Skeletal muscle satellite cell (primary cell): ENCODE data around the gene PTPRD.
A peak's percentile ranks its signal among the peaks of the same experiment; 100 is the strongest.
"Not testable (repeated sequence)": the region's sequence is repeated elsewhere in the genome, so short reads cannot be mapped to it uniquely, and the experiment has no call there.

Experiments
- H3K27me3 ChIP-seq: 2 replicates; pipeline ENCODE4 v1.7.0; 2013; ENCODE audit warnings: low read length; ENCODE audit not compliant: control insufficient read depth, insufficient read depth
- H3K36me3 ChIP-seq: 2 replicates; pipeline ENCODE4 v1.7.0; 2013; ENCODE audit warnings: mild to moderate bottlenecking, control low read depth, low read length; ENCODE audit not compliant: insufficient read depth
- H3K4me1 ChIP-seq: 2 replicates; pipeline ENCODE4 v1.7.0; 2013; ENCODE audit warnings: low read length; ENCODE audit not compliant: control insufficient read depth, insufficient read depth
- H3K4me2 ChIP-seq: 2 replicates; pipeline ENCODE4 v1.7.0; 2013; ENCODE audit warnings: mild to moderate bottlenecking, low read length
- H3K4me3 ChIP-seq: 2 replicates; pipeline ENCODE4 v1.7.0; 2013; ENCODE audit warnings: low read length
- H3K9ac ChIP-seq: 2 replicates; pipeline ENCODE4 v1.7.0; 2013; ENCODE audit warnings: mild to moderate bottlenecking, low read depth, low read length, moderate library complexity
- H3K9me3 ChIP-seq: replicated peaks from 2 replicates; pipeline ENCODE4 v1.7.0; 2013; ENCODE audit warnings: mild to moderate bottlenecking, control low read depth, low read length

Gene PTPRD

GRCh38 chr9:8703904-8704303 is 1908.9 kb downstream of the PTPRD start:
- Histone ChIP-seq H3K9ac (no peak overlapping the region), H3K4me1 (no peaks in the 10 kb centered on the region), H3K9me3 (no peaks in the 10 kb centered on the region), H3K36me3 (no peaks in the 10 kb centered on the region), H3K27me3 (no peaks in the 10 kb centered on the region), H3K4me2 (no peak overlapping the region), H3K4me3 (no peak overlapping the region)

DNA sequence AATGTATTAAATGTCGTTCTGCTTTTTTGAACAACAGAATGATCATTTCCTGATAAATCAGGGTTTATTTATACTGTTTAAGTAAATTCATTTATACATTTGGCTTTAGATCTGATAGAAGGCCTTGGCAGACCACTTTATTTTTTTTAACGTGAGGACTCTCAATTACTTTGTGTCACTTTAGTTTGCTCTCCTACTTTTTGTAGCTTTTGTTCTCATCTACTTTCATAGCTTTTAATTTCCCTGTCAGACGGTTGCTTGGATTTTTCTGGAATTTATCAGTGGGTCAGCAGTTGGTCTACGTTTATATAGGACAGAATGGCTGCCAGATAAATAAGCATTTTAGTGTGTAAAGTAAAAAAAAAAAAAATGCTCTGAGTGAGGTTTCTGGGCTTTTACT is 1910.9 kb downstream of the PTPRD start:
- no peaks in the 10 kb centered on the region for H3K36me3 ChIP-seq
- no peak overlapping the region for H3K9ac ChIP-seq
- H3K9me3 ChIP-seq, result no peaks in the 10 kb centered on the region
- no peaks in the 10 kb centered on the region for H3K27me3 ChIP-seq
- no peak overlapping the region for H3K4me2 ChIP-seq
- no peaks in the 10 kb centered on the region for H3K4me1 ChIP-seq
- H3K4me3 ChIP-seq, result no peak overlapping the region

- H3K4me1 ChIP-seq, H3K9ac ChIP-seq, H3K4me3 ChIP-seq, H3K9me3 ChIP-seq, H3K4me2 ChIP-seq, H3K36me3 ChIP-seq, H3K27me3 ChIP-seq: not testable (repeated sequence)
Observed at GRCh38 chr9:8697565-8697964, 1915.2 kb downstream of the PTPRD start.

- no peaks in the 10 kb centered on the region for H3K27me3 ChIP-seq
- no peak overlapping the region for H3K4me3 ChIP-seq
- no peaks in the 10 kb centered on the region for H3K9me3 ChIP-seq
- no peak overlapping the region for H3K9ac ChIP-seq
- H3K4me1 ChIP-seq, result no peaks in the 10 kb centered on the region
- H3K4me2 ChIP-seq, result no peak overlapping the region
- no peaks in the 10 kb centered on the region for H3K36me3 ChIP-seq
Observed at GRCh38 chr9:8696516-8696915, 1916.3 kb downstream of the PTPRD start.

GRCh38 chr9:8694983-8695588 is 1917.7 kb downstream of the PTPRD start:
- Histone ChIP-seq H3K4me3 (no peak overlapping the region), H3K36me3 (no peaks in the 10 kb centered on the region), H3K4me1 (no peaks in the 10 kb centered on the region)

GRCh38 chr9:8693464-8693863 is 1919.3 kb downstream of the PTPRD start:
- Histone ChIP-seq H3K4me3 (no peak overlapping the region), H3K27me3 (no peaks in the 10 kb centered on the region), H3K4me2 (no peak overlapping the region), H3K4me1 (no peaks in the 10 kb centered on the region), H3K9me3 (no peaks in the 10 kb centered on the region), H3K9ac (no peak overlapping the region), H3K36me3 (no peaks in the 10 kb centered on the region)

More at GRCh38 chr9:8694983-8695588, 1917.7 kb downstream of the PTPRD start:
- Histone ChIP-seq H3K9me3 (no peaks in the 10 kb centered on the region), H3K9ac (no peak overlapping the region), H3K4me2 (no peak overlapping the region), H3K27me3 (no peaks in the 10 kb centered on the region)

- Histone ChIP-seq H3K4me3 (no peak overlapping the region), H3K36me3 (no peaks in the 10 kb centered on the region), H3K9me3 (no peaks in the 10 kb centered on the region), H3K4me1 (peaks cover 8% of the 10 kb centered on the region), H3K9ac (no peak overlapping the region), H3K4me2 (peak overlapping the region; percentile 7), H3K27me3 (no peaks in the 10 kb centered on the region)
Observed at GRCh38 chr9:8686516-8686915, 1926.3 kb downstream of the PTPRD start.

GRCh38 chr9:8685825-8686224 is 1927.0 kb downstream of the PTPRD start:
- H3K4me2 ChIP-seq, result no peak overlapping the region
- no peak overlapping the region for H3K4me3 ChIP-seq
- no peak overlapping the region for H3K9ac ChIP-seq
- no peaks in the 10 kb centered on the region for H3K9me3 ChIP-seq
- H3K36me3 ChIP-seq, result no peaks in the 10 kb centered on the region
- H3K27me3 ChIP-seq, result no peaks in the 10 kb centered on the region
- peaks cover 8% of the 10 kb centered on the region for H3K4me1 ChIP-seq

DNA sequence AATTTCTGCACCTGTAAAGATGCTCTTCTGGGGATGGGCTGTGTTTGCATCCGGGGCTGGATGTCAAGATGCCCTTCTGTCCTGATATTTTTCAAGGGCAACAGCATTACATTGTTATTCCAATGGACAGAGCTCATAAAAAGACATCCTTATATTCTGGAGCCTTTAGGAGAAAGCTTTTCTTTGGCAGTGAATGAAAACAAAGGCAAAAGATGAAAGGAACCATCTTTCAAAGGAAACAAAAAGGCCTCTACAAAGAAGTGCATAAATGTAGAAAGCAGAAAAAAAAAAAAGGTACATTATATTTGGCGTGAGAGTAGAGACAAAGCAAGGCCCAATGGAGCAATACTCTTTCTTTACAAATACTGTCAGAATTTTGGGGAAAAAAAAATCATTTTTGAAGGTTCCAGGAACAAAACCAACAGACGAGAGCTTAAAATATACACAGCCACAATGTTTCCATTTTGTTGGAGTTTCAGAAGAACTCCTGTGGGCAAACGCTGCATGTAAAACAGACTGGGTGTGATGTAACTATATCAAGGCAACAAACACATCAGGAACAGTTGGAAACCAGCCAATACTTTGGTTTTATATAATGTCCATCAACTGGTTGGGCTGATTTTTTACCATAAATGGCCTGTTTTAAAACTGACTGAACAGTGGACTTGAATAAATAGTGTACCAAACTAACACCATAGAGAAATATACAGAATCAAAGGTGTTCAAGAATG is 1927.7 kb downstream of the PTPRD start:
- Histone ChIP-seq H3K4me3 (no peak overlapping the region), H3K4me2 (no peak overlapping the region), H3K4me1 (peaks cover 8% of the 10 kb centered on the region)

GRCh38 chr9:8683496-8683895 is 1929.3 kb downstream of the PTPRD start:
- Histone ChIP-seq H3K4me1 (peaks cover 8% of the 10 kb centered on the region), H3K9me3 (no peaks in the 10 kb centered on the region), H3K36me3 (no peaks in the 10 kb centered on the region), H3K4me3 (no peak overlapping the region), H3K27me3 (no peaks in the 10 kb centered on the region), H3K9ac (no peak overlapping the region), H3K4me2 (no peak overlapping the region)

More for the DNA sequence above, 1927.7 kb downstream of the PTPRD start:
- Histone ChIP-seq H3K9me3 (no peaks in the 10 kb centered on the region), H3K27me3 (no peaks in the 10 kb centered on the region), H3K9ac (no peak overlapping the region), H3K36me3 (no peaks in the 10 kb centered on the region)

DNA sequence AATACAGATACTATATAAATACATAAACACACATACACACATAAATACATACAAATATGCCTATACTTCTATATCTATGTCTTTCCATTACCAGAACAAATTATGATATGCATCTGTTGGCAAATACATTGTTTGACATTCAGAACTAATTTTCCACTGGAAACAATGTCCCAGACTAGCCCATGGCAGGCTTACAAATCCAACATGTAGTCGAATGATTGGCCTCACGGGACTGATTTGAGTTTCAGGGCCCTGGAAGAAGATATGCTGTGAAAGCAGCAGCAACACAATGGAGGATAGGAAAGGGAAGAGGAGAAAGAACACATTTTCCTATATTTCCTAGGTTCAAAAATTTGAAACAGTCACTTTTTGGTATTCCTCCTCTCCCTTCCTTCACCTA is 1932.1 kb downstream of the PTPRD start:
- Histone ChIP-seq H3K4me3 (no peak overlapping the region), H3K27me3 (no peaks in the 10 kb centered on the region), H3K9me3 (no peaks in the 10 kb centered on the region), H3K4me2 (no peak overlapping the region), H3K9ac (no peak overlapping the region), H3K4me1 (peaks cover 4% of the 10 kb centered on the region), H3K36me3 (no peaks in the 10 kb centered on the region)

DNA sequence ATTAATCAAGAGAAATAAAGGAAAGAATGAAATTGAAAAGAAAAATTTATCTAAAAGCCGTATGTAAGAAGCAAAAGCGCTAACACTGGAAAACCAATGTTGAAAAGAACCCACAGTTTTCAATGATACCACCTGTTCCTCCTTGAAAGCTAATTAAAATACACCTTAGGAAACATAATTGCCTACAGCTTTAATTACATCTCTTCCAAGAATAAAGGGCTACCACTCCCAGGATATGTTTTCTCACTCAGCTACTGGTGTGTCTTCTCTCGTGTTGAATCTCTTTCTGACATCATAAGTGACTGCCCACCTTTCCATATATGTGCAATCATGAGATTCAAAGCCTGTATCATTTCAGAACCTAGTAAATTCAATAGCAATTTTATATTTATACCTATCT is 1932.6 kb downstream of the PTPRD start:
- no peak overlapping the region for H3K4me3 ChIP-seq
- H3K4me2 ChIP-seq, result no peak overlapping the region
- no peaks in the 10 kb centered on the region for H3K9me3 ChIP-seq
- peaks cover 4% of the 10 kb centered on the region for H3K4me1 ChIP-seq
- H3K27me3 ChIP-seq, result no peaks in the 10 kb centered on the region
- no peak overlapping the region for H3K9ac ChIP-seq
- H3K36me3 ChIP-seq, result no peaks in the 10 kb centered on the region
